B cell (primary cell): ENCODE results near the gene MTRF1.

Experiments used
- EZH2 ChIP-seq: IDR thresholded peaks from 2 replicates; pipeline ENCODE4 v1.6.1; 2012; ENCODE audit warnings: borderline replicate concordance, low read depth, mild to moderate bottlenecking, moderate library complexity, low read length; ENCODE audit not compliant: insufficient read depth, poor library complexity, severe bottlenecking
- TF ChIP-seq, protein P1 (sequence below): fragments of 200-600 bp; IDR thresholded peaks from one replicate; pipeline ENCODE4 v1.8.0; 2022; ENCODE audit warnings: antibody characterized with exemption, mild to moderate bottlenecking

DNA sequence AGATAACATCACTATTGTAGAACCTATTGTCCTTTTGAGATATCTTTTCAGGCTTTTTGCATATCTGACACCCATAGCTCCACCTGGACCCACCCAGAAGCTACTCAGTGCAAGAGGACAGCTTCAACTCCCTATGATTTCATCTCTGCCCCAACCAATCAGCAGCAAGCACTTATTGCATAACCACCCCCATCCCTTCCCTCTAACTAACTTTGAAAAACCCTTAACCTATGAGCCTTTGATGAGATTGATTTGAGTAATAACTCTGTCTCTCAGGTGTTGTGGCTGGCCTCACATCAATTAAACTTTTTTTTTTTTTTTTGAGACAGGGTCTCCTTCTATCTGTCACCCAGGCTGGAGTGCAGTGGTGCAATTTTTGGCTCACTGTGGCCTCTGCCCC, 13.4 kb upstream of the MTRF1 start:
- TF ChIP-seq, protein P1, sequence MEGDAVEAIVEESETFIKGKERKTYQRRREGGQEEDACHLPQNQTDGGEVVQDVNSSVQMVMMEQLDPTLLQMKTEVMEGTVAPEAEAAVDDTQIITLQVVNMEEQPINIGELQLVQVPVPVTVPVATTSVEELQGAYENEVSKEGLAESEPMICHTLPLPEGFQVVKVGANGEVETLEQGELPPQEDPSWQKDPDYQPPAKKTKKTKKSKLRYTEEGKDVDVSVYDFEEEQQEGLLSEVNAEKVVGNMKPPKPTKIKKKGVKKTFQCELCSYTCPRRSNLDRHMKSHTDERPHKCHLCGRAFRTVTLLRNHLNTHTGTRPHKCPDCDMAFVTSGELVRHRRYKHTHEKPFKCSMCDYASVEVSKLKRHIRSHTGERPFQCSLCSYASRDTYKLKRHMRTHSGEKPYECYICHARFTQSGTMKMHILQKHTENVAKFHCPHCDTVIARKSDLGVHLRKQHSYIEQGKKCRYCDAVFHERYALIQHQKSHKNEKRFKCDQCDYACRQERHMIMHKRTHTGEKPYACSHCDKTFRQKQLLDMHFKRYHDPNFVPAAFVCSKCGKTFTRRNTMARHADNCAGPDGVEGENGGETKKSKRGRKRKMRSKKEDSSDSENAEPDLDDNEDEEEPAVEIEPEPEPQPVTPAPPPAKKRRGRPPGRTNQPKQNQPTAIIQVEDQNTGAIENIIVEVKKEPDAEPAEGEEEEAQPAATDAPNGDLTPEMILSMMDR: no peak
- TF ChIP-seq EZH2: no peak
